ENCODE results near the gene RAB6D. TPM values are rescaled to one million over a fixed set of nuclear protein-coding genes. Genes with fewer than 3 reads are reported as not detected.

RAB6D gene
- total and polyA plus RNA-seq, 9 of the 15 experiments (the other 6 are each of a cell fraction or from before 2014, with no cell fraction given): 0.01 to 0.04 (median 0.03) TPM; not detected in 5

GRCh38 chr2:131413148-131413747 is 49.3 kb upstream of the RAB6D start (continued):
- TF ChIP-seq REST (IDR thresholded peaks at IDR 0.05; ENCODE audit: borderline replicate concordance) (peak; percentile 88), REST (CRISPR knock-in tag; IDR thresholded peaks at IDR 0.05; ENCODE audit: low read depth) (no peak), ZSCAN32 (CRISPR knock-in tag; IDR thresholded peaks at IDR 0.05) (no peak), USF1 (CRISPR knock-in tag; IDR thresholded peaks at IDR 0.05) (no peak), DEAF1 (CRISPR knock-in tag; IDR thresholded peaks at IDR 0.05) (peak; percentile 81), SAP30 (IDR thresholded peaks at IDR 0.05; ENCODE audit: borderline replicate concordance, insufficient read depth, low read depth, low read length, poor library complexity, severe bottlenecking) (no peak), HOXB6 (CRISPR knock-in tag; IDR thresholded peaks at IDR 0.05; ENCODE audit: borderline replicate concordance) (no peak), PHB (CRISPR knock-in tag; IDR thresholded peaks at IDR 0.05) (no peak), CGGBP1 (CRISPR knock-in tag; IDR thresholded peaks at IDR 0.05) (no peak)

All from K562 (cell line).